Panc1 (cell line): Measurements from ENCODE around the gene GPS2.

Experiments used
- SIN3A ChIP-seq: IDR thresholded peaks from 2 replicates; pipeline ENCODE4 v1.6.1; 2012; ENCODE audit warnings: low read depth, mild to moderate bottlenecking, low read length, moderate library complexity, borderline replicate concordance; ENCODE audit not compliant: insufficient read depth
- TF ChIP-seq, protein P1 (sequence below): fragments of 450-650 bp; IDR thresholded peaks from 2 replicates; pipeline ENCODE4 v1.5.1; 2017; ENCODE audit warnings: mild to moderate bottlenecking

DNA sequence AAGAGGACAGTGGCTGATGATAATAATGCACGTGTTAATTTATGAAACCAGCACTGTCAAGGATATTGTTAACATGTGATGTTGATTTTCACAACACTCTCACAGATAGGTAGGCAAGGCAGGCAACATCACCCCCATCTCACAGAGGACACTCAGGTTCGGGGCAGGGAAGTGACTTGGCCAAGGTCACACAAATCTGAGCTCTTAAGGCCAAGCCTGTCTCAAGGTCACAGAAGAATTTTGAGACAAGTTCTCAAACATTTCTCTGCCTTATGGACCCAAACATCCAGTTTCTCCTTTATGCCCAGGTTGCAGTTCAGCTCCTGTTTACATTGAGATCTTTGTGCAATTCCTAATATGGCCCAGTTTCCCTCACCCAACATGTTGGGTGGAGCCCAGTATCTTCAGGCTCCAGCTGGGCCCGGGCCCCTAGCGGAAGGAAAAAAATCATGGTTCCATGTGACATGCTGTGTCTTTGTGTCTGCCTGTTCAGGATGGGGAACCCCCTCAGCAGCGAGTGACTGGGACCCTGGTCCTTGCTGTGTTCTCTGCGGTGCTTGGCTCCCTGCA is 32.3 kb downstream of the GPS2 start:
- TF ChIP-seq, protein P1, sequence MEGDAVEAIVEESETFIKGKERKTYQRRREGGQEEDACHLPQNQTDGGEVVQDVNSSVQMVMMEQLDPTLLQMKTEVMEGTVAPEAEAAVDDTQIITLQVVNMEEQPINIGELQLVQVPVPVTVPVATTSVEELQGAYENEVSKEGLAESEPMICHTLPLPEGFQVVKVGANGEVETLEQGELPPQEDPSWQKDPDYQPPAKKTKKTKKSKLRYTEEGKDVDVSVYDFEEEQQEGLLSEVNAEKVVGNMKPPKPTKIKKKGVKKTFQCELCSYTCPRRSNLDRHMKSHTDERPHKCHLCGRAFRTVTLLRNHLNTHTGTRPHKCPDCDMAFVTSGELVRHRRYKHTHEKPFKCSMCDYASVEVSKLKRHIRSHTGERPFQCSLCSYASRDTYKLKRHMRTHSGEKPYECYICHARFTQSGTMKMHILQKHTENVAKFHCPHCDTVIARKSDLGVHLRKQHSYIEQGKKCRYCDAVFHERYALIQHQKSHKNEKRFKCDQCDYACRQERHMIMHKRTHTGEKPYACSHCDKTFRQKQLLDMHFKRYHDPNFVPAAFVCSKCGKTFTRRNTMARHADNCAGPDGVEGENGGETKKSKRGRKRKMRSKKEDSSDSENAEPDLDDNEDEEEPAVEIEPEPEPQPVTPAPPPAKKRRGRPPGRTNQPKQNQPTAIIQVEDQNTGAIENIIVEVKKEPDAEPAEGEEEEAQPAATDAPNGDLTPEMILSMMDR, result no peak
- TF ChIP-seq SIN3A, result no peak
